CD4-positive, alpha-beta T cell treated with Interleukin-12 subunit alpha and Interleukin-12 subunit beta, for 1 hour (primary cell): ENCODE results near the gene OMD.

Experiments
- DNase-seq: peaks from one replicate; pipeline ENCODE4 v3.0.0-alpha.2; 2020

The OMD gene

GRCh38 chr9:92408747-92409478 lies 15.4 kb downstream of the OMD start:
- DNase-seq: no peak

DNA sequence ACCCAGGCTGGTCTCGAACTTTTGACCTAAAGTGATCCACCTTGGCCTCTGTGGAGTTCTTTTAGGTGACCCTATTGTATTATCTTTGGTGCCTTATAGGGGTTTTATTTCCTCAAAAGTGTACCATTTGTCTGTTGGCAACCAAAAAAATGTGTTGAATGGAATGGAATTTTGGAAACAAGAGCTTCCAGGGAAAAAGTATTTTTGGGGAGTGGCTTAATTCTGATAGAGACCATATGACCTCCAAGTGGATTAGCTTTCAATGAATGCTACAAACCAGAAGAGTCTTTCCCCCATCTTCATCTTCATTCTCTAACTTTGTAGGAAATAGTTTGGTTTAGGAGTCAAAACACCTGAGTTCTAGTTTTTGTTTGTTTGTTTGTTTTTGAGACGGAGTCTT lies 16.5 kb downstream of the OMD start:
- no peak for DNase-seq

DNA sequence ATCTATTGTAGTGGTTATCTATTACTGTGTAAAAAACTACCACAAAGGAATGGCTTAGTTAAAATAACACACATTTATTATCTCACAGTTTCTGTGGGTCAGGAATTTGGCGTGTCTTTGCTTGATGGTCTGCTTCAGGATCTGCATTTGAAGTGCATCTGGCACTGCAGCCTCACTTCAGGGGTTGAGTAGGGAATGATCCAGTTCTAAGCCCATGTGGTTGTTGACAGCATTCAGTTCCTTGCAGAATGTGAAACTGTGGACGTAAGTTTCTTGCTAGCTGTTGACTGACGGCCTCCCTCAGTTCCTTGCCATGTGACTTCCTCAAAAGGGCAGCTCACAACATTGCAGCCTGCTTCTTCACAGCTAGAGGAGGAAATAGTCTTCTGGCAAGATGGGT lies 17.8 kb downstream of the OMD start:
- peak; percentile 53 for DNase-seq

DNA sequence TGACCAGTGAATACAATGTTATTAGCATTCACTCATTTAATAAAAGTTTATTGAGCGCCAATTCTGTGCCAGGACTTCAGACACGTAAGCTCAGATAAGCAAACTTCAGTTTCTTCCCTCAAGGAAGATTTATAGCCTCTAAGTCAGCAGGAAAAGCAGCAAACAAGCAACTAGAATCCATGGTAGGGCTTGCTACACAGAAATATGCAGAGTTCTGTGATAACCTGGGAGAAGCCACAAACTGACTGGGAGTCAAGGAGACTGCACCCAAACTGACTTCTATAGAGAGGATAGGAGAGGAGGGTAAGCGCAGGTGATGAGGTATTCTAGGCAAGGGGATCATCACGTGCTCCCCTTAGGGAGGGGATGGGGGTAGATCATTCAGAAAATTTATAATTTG lies 18.5 kb downstream of the OMD start:
- DNase-seq: no peak

- DNase-seq: no peak
Measured at GRCh38 chr9:92404042-92404836, 20.0 kb downstream of the OMD start, which contains the start of gene OGN. Gene OGN (minus strand): TSS chr9:92404578. CDS start chr9:92403407, 1,171 bp downstream.

GRCh38 chr9:92402826-92403745 lies 21.2 kb downstream of the OMD start:
- DNase-seq: no peak

DNA sequence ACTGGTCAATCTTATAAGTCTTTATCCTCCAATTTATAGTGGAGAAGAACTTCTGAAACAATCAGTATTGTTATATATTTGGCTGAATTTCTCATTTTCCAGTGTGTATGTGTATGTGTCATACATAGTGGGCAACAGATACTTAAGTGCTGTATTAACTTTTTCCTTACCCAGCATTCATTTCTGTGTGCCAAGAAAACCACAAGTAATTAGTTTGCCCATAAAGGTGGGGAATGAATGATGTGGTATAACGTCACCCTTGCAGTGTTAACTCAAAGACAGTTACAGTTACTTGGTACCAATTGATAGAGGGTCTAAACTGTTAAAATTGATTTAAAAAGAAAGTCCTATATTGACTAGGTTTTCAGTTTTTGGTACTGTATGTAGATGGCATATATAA lies 21.9 kb downstream of the OMD start:
- no peak for DNase-seq

- no peak for DNase-seq
Measured at GRCh38 chr9:92397853-92398252, 26.4 kb downstream of the OMD start.

- DNase-seq: no peak
Measured at GRCh38 chr9:92395617-92396016, 28.7 kb downstream of the OMD start.

DNA sequence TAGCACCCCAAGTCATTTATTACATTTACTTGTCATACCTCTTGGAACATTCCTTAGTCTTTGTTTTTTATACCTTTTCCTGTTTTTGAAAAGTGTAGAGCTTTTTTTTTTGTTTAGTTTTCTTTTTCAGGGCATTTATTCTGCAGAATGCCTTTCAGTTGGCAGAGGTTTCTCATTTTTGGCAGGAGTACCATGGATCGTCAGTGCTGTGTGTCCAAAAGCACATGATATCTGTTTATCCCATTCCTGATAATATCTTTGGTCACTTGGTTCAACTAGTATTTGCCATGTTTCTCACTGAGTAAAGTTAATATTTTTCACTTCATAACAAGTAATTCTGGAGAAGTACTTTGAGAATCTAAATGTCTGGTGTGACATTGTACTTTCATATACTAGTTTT lies 30.6 kb downstream of the OMD start:
- no peak for DNase-seq

GRCh38 chr9:92392690-92393089 lies 31.6 kb downstream of the OMD start:
- DNase-seq: no peak

- no peak for DNase-seq
Measured at GRCh38 chr9:92385953-92386352, 38.3 kb downstream of the OMD start.

- no peak for DNase-seq
Measured at GRCh38 chr9:92385477-92385876, 38.8 kb downstream of the OMD start.

DNA sequence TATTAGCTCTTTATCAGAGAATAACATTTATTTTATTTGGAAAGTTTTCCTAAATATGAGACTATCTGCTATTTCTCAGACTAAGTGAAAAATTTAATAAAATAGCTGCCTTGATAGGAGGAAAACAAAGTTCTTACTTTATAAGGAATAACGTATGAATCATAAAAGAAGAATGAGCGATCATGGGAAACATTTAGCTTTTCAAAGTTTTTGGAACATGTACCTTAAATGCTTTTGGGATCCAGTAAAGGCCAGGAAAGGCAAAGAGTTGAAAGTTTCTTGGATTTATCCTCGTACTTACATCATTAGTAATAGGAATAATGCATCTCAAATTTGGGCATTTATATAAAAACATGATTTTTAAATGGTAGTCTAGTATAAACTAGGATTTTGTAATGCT lies 39.3 kb downstream of the OMD start:
- no peak for DNase-seq

DNA sequence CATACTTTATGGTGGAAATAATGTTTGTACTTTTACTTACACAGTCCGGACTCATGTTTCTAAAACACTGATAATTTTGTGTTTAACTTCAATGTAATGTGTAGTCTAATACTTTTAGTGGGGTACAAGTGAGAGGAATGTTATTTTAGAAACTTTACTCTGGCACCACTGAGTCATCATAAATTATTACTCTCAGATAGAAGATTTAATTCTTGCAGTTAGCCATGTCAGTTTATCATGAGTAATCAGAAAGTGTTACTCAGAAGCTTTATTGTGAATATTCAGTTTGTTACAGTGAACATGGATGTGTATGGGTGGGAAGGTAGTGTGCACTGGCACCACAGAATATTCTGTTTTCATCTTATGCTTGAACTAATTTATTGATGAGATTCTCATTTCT lies 39.9 kb downstream of the OMD start:
- DNase-seq: no peak

GRCh38 chr9:92381775-92382174 lies 42.5 kb downstream of the OMD start:
- no peak for DNase-seq

- no peak for DNase-seq
Measured at GRCh38 chr9:92380603-92381002, 43.7 kb downstream of the OMD start.

DNA sequence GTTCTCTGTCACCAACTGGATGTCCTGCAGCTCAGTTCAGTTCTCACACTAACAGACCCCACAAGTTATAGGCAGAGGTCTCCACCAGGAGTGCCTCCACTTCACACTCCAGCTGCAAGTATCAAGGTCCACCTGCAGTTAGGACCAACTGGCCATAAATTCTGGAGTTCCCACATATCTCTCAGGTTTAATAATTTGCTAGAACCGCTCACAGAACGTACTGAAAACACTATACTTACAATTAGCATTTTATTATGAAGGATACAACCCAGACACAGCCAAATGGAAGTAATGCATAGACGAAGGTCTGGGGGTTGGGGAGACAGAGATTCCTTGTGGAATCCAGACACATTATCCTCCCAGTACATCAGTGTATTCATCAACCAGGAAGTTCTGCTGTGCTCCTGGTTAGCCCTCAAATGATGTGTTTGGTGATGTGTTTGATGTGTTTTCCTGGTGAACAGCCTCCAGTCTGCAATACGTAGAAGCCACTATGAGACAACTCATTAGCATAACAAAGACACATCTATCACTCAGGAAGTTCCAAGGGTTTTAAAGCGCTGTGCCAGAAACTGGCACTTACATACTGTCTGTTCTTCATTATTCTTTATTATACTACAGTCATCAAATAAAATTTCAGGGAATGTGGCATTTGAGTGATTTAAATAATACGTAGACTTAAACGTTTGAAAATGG lies 45.3 kb downstream of the OMD start:
- DNase-seq: peak; percentile 7

DNA sequence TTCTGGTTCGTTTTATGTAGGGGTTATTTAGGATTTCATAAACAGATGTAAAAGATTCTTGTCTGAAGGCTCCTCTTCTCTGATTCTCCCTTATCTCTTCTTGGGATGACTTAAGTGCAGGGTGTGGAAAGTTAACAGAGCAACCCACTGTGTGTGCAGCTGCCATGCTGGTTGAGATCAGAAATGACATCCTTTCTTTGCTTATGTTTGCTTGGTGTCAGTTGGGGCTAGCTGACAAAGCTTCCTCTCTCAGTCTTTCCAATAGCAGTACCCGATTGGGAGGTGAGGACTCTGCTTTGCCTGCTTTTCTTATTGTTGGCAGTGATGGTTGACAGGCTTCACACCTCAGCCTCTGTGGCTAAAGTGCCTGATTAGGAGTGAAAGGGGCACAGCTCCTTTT lies 46.4 kb downstream of the OMD start:
- no peak for DNase-seq

DNA sequence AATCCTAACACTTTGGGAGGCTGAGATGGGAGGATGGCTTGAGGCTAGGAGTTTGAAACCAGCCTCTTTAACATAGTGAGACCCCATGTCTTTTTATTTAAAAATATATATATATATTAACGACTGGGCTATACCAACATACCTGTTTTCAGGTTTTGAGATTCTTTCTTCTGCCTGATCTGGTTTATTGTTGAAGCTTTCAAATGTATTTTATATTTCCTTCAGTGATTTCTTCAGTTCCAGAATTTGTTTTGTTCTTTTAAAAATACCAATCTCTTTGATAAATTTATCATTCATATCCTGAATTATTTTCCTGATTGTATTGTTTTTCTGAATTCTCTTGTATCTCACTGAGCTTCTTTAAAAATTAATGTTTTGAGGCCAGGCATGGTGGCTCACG lies 51.1 kb downstream of the OMD start:
- DNase-seq: no peak

DNA sequence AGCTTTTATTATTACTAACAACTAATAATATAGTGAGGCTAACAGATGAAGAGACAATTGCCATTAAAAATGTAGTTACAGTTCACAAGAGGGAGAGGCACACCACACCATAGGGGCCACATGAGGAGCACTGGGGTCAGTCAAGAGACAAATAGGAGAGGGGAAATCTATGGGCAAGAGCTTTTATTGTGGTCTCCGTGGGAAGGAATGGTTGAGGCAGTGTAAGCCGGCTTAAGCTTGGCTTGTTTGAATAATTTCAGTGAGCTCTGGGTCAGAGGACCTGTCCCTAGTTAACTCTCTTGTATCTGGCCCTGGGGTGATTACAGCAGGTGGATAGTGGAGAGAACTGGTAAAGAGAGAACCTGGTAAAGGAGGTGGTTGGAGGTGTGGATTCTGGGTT lies 55.2 kb downstream of the OMD start:
- DNase-seq: no peak
